RCC 7860 (cell line): ENCODE measurements around the gene PCDHGA11.
"Not testable (repeated sequence)": the region's sequence is repeated elsewhere in the genome, so short reads cannot be mapped to it uniquely, and the experiment has no call there.

Source experiments
- DNase-seq: peaks from one replicate; pipeline ENCODE4 v3.0.0-alpha.2; 2015; ENCODE audit warnings: low spot score
- FAIRE-seq: peaks from 2 replicates; lab custom pipeline; 2012; peaks lifted over from hg19 to GRCh38; lab: Jason Lieb, UNC

PCDHGA11 gene

GRCh38 chr5:141427783-141428426 lies 7.1 kb downstream of the PCDHGA11 start:
- FAIRE-seq (no peak), DNase-seq (no peak)

DNA sequence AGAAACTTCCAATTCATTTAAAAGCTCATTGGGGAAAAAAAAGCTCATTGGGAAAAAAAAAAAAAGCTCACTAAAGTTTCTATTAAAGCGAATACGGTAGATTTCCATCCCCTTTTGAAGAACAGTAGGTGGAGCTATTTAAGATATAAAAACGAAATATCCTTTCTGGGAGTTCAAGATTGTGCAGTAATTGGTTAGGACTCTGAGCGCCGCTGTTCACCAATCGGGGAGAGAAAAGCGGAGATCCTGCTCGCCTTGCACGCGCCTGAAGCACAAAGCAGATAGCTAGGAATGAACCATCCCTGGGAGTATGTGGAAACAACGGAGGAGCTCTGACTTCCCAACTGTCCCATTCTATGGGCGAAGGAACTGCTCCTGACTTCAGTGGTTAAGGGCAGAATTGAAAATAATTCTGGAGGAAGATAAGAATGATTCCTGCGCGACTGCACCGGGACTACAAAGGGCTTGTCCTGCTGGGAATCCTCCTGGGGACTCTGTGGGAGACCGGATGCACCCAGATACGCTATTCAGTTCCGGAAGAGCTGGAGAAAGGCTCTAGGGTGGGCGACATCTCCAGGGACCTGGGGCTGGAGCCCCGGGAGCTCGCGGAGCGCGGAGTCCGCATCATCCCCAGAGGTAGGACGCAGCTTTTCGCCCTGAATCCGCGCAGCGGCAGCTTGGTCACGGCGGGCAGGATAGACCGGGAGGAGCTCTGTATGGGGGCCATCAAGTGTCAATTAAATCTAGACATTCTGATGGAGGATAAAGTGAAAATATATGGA lies 9.7 kb downstream of the PCDHGA11 start, which contains the start of gene PCDHGA12:
PCDHGA12 (plus strand) TSS at position 176 of the 782 bp plus-strand sequence; CDS start at position 429, 253 bp downstream.
- FAIRE-seq (no peak), DNase-seq (peak; percentile 35)

DNA sequence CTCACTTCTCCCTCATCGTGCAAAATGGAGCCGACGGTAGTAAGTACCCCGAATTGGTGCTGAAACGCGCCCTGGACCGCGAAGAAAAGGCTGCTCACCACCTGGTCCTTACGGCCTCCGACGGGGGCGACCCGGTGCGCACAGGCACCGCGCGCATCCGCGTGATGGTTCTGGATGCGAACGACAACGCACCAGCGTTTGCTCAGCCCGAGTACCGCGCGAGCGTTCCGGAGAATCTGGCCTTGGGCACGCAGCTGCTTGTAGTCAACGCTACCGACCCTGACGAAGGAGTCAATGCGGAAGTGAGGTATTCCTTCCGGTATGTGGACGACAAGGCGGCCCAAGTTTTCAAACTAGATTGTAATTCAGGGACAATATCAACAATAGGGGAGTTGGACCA lies 10.4 kb downstream of the PCDHGA11 start:
- FAIRE-seq (no peak), DNase-seq (no peak)

DNA sequence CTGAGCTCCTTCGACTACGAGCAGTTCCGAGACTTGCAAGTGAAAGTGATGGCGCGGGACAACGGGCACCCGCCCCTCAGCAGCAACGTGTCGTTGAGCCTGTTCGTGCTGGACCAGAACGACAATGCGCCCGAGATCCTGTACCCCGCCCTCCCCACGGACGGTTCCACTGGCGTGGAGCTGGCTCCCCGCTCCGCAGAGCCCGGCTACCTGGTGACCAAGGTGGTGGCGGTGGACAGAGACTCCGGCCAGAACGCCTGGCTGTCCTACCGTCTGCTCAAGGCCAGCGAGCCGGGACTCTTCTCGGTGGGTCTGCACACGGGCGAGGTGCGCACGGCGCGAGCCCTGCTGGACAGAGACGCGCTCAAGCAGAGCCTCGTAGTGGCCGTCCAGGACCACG lies 11.5 kb downstream of the PCDHGA11 start:
- not testable (repeated sequence) for FAIRE-seq

DNA sequence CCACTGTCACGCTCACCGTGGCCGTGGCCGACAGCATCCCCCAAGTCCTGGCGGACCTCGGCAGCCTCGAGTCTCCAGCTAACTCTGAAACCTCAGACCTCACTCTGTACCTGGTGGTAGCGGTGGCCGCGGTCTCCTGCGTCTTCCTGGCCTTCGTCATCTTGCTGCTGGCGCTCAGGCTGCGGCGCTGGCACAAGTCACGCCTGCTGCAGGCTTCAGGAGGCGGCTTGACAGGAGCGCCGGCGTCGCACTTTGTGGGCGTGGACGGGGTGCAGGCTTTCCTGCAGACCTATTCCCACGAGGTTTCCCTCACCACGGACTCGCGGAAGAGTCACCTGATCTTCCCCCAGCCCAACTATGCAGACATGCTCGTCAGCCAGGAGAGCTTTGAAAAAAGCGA lies 11.9 kb downstream of the PCDHGA11 start:
- DNase-seq, FAIRE-seq: not testable (repeated sequence)

More for the DNA sequence above, 11.5 kb downstream of the PCDHGA11 start:
- not testable (repeated sequence) for DNase-seq

DNA sequence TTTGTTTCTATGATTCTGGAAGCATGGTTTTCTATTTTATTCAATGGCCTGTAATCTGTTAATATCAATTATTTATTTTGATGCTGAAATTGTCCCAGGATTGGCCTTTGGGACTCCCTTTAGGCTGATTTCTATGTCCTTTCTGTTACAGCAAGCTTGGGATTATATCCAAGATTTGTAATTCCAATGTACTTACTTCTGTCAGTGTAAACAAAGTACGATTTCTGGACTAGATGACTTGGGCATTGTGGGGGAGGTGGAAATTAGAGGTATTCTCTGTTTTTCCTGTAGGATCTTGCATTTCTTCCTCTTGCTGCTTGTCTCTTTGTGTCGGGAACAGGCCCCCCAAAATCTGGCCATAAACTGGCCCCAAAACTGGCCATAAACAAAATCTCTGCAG lies 13.2 kb downstream of the PCDHGA11 start:
- no peak for DNase-seq
- FAIRE-seq, result no peak

DNA sequence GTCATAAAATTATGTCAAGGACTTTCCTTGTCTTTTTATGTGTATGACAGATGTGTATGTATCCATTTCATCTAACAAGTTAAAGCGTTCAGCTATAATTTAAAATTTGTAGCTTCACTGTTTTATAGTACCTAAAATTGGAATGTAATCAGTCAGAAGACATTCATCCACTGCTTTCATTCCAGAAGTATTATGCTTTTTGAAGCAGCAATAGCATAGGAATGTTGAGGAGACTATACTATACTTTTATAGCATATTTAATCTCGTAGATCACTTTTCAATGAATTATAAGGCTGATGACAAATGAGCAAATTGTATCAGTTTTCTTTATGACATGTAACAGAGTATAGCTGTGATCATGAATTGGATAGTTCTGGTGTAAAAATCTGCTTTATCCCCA lies 16.4 kb downstream of the PCDHGA11 start:
- FAIRE-seq (no peak), DNase-seq (no peak)

DNA sequence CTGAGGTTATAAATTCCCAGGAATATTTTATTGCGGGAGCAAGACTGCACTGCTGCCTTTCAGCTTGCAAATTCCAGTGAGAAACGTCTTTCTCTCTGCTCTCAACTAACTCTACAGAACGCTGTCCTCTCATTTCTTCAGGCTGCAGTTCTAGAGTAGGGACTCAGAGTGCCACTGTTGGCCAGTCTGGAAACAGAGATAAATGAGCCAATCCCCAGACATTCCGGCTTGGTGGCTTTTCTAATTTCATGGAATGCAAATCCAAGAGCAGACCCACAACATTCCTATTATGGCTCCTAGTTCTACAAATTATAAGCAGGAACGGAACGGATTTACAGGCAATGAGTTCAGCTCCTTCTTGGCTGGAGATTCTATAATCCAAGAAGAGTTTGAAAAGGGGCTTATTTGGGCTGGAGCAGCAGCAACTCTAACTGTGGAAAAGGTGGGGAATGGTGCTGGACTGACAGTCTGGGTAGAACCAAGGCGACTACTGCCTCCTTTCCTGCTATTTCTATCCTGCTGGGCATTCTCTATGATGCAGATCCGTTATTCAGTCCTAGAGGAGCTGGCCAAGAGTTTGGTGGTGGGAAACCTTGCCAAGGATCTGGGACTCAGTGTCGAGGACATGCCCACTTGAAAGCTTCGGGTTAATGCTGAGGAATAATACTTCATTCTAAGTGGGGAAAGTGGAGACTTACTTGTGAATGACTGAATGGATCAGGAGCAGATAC lies 18.7 kb downstream of the PCDHGA11 start:
- DNase-seq, result no peak
- FAIRE-seq, result no peak

DNA sequence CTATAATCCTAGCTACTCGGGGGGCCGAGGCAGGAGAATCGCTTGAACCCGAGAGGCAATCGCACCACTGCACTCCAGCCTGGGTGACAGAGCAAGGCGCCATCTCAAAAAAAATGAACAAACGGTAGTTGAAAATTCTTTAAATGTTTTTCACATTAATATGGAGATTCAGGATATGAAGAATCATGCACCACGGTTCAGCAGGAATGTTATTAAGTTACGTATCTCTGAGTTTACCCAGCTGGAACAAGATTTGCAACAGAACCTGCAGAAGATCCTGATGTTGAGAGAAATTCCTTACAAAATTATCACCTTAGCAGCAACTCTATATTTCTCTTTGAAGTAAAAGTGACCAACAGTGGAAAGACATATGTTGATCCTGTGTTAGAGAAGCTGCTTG lies 19.5 kb downstream of the PCDHGA11 start:
- no peak for FAIRE-seq
- DNase-seq, result no peak

GRCh38 chr5:141441571-141442170 lies 20.8 kb downstream of the PCDHGA11 start:
- DNase-seq (no peak), FAIRE-seq (no peak)

DNA sequence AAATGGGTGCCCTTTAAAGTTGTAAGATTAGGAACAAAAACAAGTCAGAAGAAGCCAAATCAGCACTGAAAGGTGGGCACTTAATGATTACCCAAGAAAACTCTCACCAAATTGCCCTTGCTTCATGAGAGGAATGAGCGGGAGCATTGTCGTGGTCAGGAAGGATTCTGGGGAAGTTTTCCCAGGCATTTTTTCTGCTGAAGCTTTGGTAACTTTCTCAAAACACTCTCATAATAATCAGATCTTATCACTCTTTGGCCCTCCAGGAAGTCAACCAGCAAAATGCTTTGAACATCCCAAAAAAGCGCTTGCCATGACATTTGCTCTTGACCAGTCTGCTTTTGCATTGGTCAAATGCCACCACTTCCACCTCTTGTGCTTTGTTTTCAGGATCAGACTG lies 44.5 kb downstream of the PCDHGA11 start:
- DNase-seq (no peak), FAIRE-seq (peak; percentile 32)
